ENCODE measurements around the gene PIPOX.

PIPOX gene

DNA sequence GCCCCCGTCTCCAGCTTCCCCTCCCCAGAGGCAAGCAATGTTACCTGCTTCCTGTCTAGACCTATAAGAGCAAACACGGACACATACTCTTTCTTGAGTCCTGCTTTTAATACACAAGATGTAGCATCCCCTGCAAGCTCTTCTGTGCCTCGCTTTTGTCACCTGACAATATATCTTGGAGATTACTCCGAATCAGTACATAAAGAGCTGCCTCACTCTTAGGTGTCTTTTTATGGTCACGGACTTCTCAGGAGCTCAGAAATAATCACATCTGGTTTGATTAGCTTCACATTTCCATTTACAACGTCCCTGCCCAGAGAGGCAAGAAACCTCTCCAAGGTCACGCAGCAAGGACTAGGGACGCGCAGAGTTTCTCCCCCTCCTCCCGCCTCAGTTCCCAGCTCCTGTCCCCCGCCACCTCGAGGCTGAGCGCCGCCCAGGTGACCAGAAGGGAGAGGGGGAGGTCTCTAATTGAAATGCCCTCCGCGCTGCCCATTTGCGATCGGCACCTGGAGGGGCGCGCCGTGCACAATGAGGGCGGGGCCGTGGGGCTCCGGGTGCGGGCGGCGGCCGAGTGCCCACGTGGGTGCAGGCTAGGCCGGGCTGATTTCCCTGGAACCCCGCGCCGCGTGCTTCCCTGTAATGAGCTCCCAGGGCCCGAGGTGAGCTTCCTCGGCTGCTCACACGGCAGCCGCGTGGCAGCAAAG lies 23.3 kb upstream of the PIPOX start:
- no peak for DNase-seq (ENCODE audit: low read depth in 2 of 2)

DNA sequence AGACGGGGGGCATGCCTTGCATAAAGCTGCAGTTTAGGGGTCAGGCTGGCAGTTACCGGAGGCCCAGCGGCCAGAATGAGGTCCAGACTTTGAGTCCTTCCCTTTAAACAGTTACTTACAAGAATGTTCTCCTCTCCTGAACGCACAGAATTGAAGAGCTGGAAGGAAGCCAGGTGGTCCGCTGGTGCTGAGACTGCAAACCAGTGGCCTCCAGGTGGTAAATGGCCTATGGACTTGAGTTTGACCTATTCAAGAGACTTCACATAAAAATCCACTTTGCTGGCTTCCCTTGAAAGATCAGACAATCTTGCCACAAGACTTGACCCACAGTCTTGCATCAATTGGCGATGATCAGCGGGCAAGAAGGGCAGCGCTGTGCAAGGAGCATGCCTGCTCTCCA lies 22.4 kb upstream of the PIPOX start:
- DNase-seq (ENCODE audit: low read depth in 2 of 2) = no peak

DNA sequence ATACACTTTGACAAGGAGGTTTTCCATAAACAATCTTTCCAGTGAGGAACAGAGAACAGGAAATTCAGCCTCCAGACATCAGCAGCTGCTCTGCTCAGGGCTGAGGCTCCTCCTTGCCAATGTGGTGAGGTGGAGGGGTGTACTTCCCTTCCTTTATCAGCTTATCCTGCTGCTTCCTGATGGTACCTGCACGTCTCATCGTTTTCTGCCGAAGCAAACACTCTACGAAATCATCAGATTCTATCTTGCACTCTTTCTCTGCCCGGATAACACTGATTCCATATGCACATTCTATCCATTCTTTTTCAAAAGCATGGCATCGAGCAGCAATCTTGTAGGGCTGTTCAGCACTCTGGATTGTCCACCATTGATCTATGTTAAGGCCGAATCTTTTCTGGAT lies 21.7 kb upstream of the PIPOX start:
- no peak for DNase-seq (ENCODE audit: low read depth in 2 of 2)

DNA sequence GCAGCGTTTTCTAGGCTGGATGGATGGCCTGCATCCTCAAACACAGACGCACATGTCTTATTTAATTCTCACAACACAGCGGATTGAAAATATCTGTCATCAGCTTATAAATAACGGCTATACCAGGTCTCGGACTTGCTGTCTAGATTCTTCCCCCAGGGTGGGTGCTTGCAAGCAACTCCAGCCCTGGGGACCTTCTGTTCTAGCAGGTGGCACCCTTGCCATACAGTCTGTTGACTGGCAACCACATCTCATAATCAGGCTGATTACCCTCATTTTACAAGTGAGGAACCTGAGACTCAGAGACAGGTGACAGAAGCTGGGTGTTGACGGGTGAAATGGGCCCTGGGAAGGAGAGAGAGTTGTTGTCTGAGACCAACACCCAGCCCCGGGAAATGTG lies 20.9 kb upstream of the PIPOX start:
- no peak for DNase-seq (ENCODE audit: low read depth in 2 of 2)

DNA sequence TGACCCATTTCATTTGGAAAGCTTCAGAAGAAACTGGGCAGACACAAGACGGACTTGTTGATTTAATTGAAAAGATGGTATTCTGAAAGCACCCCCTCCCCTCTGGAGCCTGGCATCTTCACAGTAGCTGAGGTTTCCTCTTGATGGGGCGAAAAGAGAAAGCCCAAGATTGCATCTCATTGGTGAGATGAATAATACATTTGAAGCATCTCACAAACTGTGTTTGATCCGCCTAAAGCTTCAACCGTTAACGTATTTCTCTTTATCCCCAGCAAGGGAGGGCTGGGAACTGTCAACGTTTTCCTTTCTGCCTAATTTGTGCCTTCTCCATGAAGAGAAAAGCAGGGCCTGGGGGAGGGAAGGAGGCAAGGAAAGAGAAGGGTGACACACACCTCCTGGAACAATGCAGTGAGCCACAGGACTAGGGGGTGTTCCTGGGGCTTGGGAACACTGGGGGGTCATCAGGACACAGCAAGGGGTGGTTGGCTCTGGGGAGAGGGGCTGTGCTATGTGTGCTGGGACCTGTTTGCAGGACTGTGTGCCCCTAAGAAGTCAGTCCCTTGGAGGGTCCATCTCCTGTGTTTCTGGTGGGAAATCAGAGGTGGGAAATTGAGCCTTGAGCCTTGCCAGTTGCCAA lies 18.5 kb upstream of the PIPOX start:
- no peak for DNase-seq (ENCODE audit: low read depth in 2 of 2)

DNA sequence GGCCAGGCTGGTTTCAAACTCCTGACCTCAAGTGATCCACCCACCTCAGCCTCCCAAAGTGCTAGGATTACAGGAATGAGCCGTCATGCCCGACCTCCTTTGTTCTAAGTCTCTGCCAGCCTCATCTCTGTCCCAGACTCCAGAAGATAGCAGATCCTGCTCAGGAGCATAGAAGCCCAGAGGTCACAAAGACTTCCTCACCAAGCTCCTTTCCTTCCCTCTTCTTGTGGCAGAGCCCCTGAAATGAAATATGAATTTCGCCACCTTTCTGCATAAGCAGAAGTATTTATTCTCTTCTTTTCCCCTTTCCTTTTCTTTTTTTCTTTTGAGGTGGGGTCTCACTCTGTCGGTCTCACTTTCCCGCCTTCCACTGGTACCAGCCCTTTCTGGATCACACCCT lies 11.5 kb upstream of the PIPOX start:
- DNase-seq (ENCODE audit: low read depth in 2 of 2) = no peak

DNA sequence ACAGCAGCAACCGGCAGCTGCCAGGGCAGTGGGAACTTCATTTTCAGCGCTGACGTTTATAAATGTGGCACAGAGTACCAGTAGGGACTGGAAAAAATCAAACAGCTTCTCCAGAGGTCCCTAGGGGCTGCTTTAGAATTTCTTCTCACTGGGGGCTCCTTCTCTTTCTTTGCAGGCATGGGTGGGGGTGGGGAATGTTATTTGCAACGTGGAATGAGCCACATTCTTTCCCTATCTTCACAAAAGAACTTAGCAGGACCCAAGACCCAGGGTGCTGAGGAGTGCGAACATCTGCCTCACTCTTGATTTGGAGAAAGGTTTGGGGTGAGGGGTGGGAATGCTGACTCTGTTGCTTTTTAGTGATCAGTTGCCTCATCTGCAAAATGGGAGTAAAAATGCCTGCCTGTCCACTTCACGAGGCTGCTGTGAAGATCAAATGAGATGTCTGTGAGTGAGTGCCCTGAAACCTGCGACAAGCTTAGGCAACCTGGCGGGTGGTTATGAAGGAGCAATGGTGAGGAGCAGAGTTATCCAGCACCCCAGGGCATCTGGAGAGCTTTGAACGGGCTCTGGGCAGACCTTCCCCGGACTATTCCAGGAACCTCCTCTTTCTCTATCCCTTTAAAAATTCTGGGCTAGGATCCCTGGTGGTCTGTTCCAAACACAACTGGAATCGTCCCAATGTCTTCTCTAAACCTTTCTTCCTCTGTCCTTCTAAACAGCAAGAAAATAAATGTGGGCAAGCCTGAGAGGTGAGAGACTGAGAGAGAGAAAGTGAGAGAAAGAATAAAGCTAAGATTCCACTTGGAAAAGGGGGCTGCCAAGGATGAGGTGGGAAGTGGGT lies 10.7 kb upstream of the PIPOX start:
- DNase-seq (ENCODE audit: low read depth in 2 of 2) = no peak

DNA sequence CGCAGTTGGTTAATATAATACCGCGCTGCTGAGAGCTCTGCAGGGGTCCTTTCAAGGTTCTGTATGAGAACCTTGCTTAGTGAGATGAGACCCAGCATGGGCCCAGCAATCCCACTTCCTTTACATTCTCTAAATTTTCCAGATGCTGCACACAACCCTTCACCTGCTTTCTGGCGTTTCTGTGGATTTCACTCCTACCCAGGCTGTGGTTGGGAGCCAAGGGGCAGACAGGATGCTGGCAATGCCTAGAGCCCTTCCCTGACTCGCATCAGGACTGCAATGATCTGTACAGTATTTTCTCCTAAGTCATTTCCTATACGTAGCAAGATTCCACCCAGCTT lies 10.1 kb upstream of the PIPOX start:
- DNase-seq (ENCODE audit: low read depth in 2 of 2) = no peak

DNA sequence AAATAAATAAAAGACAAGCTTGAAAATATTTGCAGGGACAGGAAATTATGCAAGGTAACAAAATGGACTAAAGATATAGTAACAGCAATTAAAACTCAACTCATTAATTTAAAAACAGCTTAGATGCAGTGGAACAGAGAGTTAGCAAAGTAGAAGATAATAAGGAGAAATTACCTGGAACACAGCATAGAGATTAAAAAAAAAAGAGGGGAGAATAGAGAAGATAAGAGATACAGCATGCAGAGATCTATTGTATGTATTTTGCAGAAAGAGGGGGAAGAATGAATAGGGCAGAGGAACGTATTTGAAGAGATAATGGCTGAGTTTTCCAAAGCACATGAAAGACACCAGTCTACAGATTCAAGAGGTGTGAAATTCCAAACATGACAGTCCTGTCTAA lies 8.4 kb upstream of the PIPOX start:
- no peak for DNase-seq (ENCODE audit: low read depth in 2 of 2)

DNA sequence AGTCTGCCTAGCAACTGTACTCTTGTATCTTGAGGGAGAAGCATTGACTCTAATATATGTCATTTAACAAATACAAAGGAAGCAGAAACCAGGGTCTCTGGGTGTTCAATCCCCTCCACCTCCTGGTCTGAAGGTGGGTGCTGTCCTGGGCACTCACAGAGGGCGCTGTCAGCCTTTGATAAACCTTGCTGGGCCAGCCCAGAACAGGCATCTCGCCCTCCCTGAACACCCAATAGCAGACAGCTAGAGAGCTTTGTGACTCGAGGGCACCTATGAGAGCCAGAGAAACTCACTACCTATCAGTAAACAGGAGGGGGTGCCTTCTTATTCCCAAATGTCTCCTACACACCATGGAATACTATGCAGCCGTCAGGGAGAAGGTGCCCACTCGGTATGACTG lies 6.4 kb upstream of the PIPOX start:
- DNase-seq (ENCODE audit: low read depth in 2 of 2) = no peak

DNA sequence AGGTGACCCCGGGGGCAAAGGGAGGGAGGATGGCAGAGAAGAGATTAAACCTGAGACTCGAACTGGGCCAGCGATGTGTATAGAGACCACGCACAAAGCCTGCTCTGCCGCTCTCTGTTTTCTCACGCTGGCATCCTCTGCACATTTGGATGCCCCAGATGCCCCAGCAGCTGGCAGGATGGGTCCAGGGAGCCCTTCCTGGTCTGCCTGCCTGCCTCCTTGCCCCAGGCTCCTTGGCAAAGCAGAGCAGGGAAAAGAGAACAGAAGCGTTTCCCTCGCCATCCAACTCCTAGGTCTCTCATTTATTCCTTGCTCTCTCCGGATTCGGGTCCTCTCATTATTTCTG lies 5.2 kb upstream of the PIPOX start:
- no peak for DNase-seq (ENCODE audit: low read depth in 2 of 2)

DNA sequence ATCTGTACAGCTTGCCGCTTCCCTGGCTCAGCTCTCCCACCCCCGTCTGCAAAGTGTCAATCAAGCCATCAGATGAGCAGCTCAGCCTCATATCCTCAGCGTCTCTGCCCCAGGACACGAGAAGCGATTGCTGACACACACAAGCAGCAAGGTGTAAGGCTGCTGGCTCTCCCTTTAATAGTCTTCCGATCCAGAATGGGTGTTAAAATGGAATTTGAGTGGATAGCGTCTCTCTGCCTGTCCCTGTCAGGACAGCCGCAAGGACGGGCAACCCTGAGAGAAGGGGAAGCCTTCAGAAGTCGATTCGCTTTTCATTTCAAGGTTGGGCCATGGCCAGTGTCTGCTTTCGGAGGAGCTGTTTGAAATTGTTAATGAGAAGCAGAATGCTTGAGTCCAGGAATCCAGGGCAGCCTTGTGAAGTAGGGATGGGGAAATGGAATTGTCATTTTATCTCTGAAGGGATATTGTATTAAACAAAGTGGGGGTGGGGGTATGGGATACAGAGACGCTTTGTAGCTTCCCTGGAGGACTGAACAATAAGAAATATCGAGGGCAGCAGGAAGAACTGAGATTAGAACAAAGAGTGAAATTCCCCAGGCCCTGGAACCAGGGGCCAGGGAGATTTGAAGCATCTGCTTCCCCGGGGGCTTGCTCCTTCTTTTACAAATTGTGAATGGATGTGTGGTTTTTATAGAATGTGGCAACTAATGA lies 4.7 kb upstream of the PIPOX start:
- DNase-seq (ENCODE audit: low read depth in 2 of 2) = no peak

DNA sequence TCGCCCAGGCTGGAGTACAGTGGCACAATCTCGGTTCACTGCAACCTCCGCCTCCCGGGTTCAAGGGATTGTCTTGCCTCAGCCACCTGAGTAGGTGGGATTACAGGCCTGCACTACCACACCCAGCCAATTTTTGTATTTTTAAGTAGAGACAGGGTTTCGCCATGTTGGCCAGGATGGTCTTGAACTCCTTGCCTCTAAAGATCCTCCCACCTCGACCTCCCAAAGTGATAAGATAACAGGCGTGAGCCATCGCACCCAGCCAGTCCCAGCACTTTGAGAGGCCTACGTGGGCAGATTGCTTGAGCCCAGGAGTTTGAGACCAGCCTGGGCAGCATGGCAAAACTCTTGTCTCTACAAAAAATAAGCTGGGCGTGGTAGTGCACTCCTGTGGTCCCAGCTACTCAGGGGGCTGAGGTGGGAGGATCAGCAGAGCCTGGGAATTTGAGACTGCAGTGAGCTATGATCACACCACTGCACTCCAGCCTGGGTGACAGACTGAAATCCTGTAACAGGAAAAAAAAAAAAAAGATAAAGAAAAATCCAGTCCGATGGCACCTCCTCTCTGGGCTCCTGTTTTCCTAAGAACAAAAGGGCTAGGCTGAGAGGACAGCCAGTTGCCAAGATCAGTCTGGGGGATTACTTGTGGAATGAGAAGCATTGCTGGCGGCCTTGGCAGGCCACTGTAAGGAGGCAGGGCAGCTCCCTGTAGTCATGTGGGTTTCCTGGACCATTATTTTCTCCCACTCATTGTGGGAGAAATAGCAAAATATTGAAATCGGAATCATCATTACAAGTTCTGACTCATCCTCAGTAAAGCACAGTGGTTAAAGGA lies 3.0 kb upstream of the PIPOX start:
- DNase-seq (ENCODE audit: low read depth in 2 of 2) = no peak

DNA sequence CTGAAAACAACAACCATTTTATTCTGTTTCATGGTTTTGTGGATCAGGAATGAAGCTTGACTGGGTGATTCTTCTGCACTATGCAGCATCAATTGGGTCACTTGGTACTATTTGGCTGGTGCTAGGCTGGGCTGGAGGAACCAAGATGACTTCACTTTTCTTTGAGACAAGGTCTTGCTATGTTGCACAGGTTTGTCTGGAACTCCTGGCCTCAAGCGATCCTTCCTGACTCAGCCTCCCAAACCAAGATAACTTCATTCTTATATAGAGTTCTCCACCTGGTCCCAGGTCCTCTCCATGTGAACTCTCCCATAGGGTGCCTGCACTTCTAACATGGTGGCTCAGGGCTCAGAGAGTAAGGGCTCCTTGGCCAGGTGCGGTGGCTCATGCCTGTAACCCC lies 1.9 kb upstream of the PIPOX start:
- no peak for DNase-seq (ENCODE audit: low read depth in 2 of 2)

DNA sequence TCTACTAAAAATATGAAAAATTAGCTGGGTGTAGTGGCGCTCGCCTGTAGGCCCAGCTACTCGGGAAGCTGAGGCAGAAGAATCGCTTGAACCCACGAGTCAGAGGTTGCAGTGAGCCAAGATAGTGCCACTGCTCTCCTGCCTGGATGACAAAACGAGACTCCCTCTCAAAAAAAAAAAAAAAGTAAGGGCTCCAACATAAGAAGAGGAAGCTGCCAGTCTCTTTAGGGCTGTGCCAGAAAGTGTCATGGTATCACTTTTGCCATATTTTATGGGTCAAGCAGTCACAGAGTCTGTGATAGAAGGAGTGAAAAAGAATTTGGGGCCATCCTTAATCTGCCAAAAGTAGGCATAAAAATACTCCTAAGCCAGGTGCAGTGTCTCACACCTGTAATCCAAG lies 1.4 kb upstream of the PIPOX start:
- no peak for DNase-seq (ENCODE audit: low read depth in 2 of 2)

DNA sequence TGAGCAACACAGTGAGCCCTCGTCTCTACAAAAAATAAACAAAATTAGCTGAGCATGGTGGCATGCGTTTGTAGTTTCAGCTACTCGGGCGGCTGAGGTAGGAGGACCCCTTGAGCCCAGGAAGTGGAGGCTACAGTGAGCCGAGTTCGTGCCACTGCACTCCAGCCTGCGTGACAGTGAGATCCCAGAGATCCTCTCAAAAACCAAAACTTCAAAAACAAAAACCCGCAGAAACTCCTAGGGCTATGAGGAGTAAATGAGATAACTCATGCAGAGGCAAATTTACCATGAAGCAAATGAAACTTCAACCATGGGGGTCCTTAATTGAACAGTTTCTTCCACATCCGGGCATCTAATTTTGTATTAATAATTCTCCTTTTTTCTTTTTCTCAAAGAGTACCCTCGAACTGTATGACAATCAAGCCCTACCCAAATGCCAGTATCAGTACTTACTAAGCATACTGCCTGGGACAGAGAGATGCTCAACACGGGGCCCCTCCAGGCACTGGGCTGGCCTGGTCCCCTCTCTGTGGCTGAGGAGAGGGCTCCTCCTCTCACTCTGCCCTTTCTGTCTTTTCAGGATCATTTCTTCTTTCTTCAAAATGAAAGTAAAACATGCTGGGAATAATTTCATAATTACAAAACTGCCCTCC lies 789 bp upstream of the PIPOX start:
- DNase-seq (ENCODE audit: low read depth in 2 of 2) = no peak

DNA sequence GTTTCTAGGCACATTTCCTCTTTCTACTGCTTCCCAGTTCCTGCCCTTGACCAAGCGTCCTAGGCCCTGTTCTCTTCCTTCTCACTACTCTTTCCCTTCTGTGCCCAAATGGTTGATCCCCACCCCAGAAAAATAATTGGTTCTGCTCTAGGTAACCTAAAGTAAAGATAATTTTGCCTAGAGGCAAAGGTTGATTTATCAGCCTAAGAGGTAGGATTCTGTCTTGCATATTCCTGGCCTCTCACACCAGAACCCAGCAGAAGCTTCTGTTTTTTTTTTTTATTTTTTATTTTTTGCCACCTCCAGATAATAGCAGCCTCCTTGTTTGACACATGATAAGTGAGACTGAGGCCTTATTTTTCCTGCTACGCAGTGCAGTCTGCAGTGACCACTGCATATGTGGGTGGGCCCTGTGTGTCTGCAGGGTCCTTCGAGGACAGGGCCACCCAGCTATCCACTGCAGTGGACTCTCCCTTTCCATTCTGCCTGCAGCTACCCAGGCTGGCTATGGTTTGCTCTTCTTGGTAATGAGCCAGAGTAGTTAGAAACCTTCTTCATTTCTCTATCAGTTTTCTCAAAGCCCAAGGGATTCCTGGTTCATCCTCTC lies 701 bp downstream of the PIPOX start:
- DNase-seq (ENCODE audit: low read depth in 2 of 2) = no peak

DNA sequence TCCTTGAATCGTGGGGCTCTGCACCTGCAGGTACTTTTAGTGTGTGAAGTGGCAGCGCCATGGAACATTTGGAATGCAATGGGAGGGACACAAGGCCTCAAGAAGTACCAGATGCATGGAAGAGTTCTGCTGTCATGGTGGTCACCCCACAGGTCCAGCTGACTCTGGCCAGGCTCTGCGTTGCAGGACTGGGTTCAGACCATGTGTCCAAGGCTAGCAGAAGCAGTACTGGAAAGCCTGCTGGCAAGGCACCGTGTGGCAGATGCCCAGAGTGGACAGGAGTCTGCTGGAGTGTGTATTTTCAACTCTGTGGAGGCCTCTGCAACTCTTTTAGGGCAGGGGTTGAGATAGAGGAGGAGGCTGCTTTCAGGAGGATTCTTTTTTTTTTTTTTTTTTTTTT lies 2.1 kb downstream of the PIPOX start:
- DNase-seq (ENCODE audit: low read depth in 2 of 2) = no peak

DNA sequence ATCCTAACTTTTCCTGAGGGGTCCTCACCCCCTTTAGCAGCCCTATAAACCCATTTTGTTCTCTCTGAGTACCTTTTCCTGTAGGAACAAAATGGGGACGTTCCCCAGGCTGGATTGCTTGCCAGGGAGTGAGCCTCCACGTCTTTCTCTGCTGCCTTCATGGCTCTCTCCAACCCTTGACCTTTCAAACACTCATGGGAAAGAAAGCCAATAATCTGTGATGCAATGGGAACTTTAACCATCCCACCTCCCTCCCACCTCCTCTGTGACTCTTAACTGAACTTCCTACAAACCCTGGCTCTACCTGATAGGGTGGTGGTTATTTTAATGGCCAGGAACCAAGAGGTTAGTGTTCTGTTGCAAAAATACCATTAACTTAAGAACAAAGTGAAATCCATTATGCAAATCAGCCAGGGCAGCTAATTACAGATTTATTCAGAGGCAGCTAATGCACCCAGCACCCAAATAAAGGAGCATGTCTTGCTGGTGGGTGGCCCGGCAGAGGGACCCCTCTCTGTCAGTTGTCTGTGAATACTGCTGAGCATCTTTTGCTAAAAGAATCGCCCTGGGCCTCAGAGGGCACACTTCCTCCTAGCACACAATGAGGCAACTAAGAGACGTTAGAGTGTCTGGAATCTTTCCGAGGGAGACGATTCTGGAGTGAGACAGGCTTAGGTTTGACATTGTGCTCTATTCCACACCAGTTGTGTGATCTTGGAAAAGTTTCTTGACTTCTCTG lies 3.0 kb downstream of the PIPOX start:
- DNase-seq (ENCODE audit: low read depth in 2 of 2) = no peak

DNA sequence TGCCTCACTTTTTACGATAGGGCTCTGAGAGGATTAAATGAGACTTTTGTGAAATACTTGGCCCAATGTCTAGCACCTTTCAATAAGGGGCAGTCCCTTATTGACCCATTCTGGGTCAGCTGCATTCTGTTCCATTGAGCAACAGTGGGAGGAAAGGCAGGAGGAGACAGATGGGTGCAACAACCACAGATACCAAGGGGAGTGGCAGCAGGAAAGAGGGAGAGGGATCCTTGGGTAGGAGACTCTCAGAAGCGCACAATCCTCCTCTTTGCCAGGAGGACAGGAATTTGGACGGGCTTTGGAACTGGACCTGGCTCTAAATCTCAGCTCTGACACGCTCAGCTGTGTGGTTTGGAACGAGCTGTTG lies 3.5 kb downstream of the PIPOX start:
- no peak for DNase-seq (ENCODE audit: low read depth in 2 of 2)

All from stimulated activated CD8-positive, alpha-beta memory T cell treated with anti-CD3 and anti-CD28 coated beads, Interleukin-2, amount 100 ng/mL, for 48 hours (primary cell).